ENCODE measurements around the gene GCLC.
"Not testable (repeated sequence)": the region's sequence is repeated elsewhere in the genome, so short reads cannot be mapped to it uniquely, and the experiment has no call there.

Gene GCLC

GRCh38 chr6:53565886-53566285 lies 21.0 kb upstream of the GCLC start:
- Histone ChIP-seq H3K27ac (no peak overlapping the region), H3K4me3 (no peak overlapping the region)

- H3K4me3 ChIP-seq = no peak overlapping the region
- H3K27ac ChIP-seq = no peak overlapping the region
Measured at GRCh38 chr6:53564401-53565065, 19.6 kb upstream of the GCLC start.

GRCh38 chr6:53556986-53557715 lies 12.2 kb upstream of the GCLC start:
- no peak overlapping the region for H3K4me3 ChIP-seq
- no peak overlapping the region for H3K27ac ChIP-seq

GRCh38 chr6:53553600-53553999 lies 8.7 kb upstream of the GCLC start:
- not testable (repeated sequence) for H3K27ac ChIP-seq, H3K4me3 ChIP-seq

GRCh38 chr6:53551681-53552080 lies 6.8 kb upstream of the GCLC start:
- not testable (repeated sequence) for H3K4me3 ChIP-seq, H3K27ac ChIP-seq

- H3K4me3 ChIP-seq = peak overlapping the region; percentile 35 to 56 (median 48)
Measured at GRCh38 chr6:53547811-53548496, 3.1 kb upstream of the GCLC start.

GRCh38 chr6:53547166-53547810 lies 2.4 kb upstream of the GCLC start:
- Histone ChIP-seq H3K4me3 (peak overlapping the region; percentile 35 to 56 (median 48)), H3K27ac (peak overlapping the region in 20 of 21 experiments; percentile 4 to 91 (median 75))

More at GRCh38 chr6:53547811-53548496, 3.1 kb upstream of the GCLC start:
- H3K27ac ChIP-seq = peak overlapping the region in 20 of 21 experiments; percentile 65 to 91 (median 76)

- Histone ChIP-seq H3K4me3 (no peak overlapping the region), H3K27ac (no peak overlapping the region)
Measured at GRCh38 chr6:53546281-53546680, 1.4 kb upstream of the GCLC start.

- peak overlapping the region; percentile 70 to 96 (median 86) for H3K4me3 ChIP-seq
Measured at GRCh38 chr6:53544217-53544469, 758 bp downstream of the GCLC start.

GRCh38 chr6:53543359-53544216 lies 1.3 kb downstream of the GCLC start:
- peak overlapping the region in 16 of 21 experiments; percentile 81 to 96 (median 90) for H3K27ac ChIP-seq
- H3K4me3 ChIP-seq = peak overlapping the region; percentile 70 to 96 (median 86)

More at GRCh38 chr6:53544217-53544469, 758 bp downstream of the GCLC start:
- H3K27ac ChIP-seq = peak overlapping the region in 20 of 21 experiments; percentile 70 to 96 (median 90)

GRCh38 chr6:53541900-53542299 lies 3.0 kb downstream of the GCLC start:
- Histone ChIP-seq H3K27ac (no peak overlapping the region), H3K4me3 (no peak overlapping the region)

GRCh38 chr6:53540129-53540692 lies 4.7 kb downstream of the GCLC start:
- H3K27ac ChIP-seq = no peak overlapping the region
- no peak overlapping the region for H3K4me3 ChIP-seq

- Histone ChIP-seq H3K27ac (no peak overlapping the region), H3K4me3 (no peak overlapping the region)
Measured at GRCh38 chr6:53539561-53539960, 5.3 kb downstream of the GCLC start.

GRCh38 chr6:53536561-53536960 lies 8.3 kb downstream of the GCLC start:
- no peak overlapping the region for H3K4me3 ChIP-seq
- no peak overlapping the region for H3K27ac ChIP-seq

GRCh38 chr6:53532942-53533341 lies 12.0 kb downstream of the GCLC start:
- H3K4me3 ChIP-seq = no peak overlapping the region
- H3K27ac ChIP-seq = no peak overlapping the region

- no peak overlapping the region for H3K4me3 ChIP-seq
- H3K27ac ChIP-seq = no peak overlapping the region
Measured at GRCh38 chr6:53532061-53532797, 12.7 kb downstream of the GCLC start.

- Histone ChIP-seq H3K4me3 (no peak overlapping the region), H3K27ac (no peak overlapping the region)
Measured at GRCh38 chr6:53530780-53531386, 14.0 kb downstream of the GCLC start.

GRCh38 chr6:53530346-53530745 lies 14.6 kb downstream of the GCLC start:
- H3K4me3 ChIP-seq = no peak overlapping the region
- H3K27ac ChIP-seq = no peak overlapping the region

All from skin epidermis (tissue), 12 donors.